IMR-90 (cell line): ENCODE data around the gene CDKN2D. TPM values are rescaled to one million over a fixed set of nuclear protein-coding genes. Genes with fewer than 3 reads are reported as not detected.

Experiments
- ATAC-seq: fragments of 200-7000 bp; cut with Tn5 transposase; 2 replicates; pipeline ENCODE4 v1.9.1; 2020; ENCODE audit warnings: low read depth, mild to moderate bottlenecking, moderate library complexity
- BruUV-seq: library from RNA; stranded (reverse); fragments of 400-500 nt; replicated peaks from 2 replicates; lab custom pipeline; 2021; lab: Mats Ljungman, UMichigan
- CTCF ChIA-PET: fragments of 300-600 bp; formaldehyde crosslinking; extraction: SDS; loops from one replicate; lab custom pipeline; 2021; ENCODE audit warnings: antibody characterized with exemption; lab: Yijun Ruan, JAX
- POLR2A ChIA-PET: fragments of 300-600 bp; sonication (Branson Sonifier 250); formaldehyde crosslinking; loops from one replicate; lab custom pipeline; 2022; ENCODE audit warnings: antibody characterized with exemption; ENCODE audit not compliant: unreplicated experiment; lab: Charles Lee
- DNase-seq: peaks from one replicate; pipeline ENCODE4 v3.0.0; 2013
- H2AFZ ChIP-seq: replicated peaks from 2 replicates; pipeline ENCODE3; 2013; ENCODE audit warnings: low read length, mild to moderate bottlenecking; ENCODE audit not compliant: poor library complexity
- H2AK5ac ChIP-seq: 2 replicates; pipeline ENCODE4 v1.6.1; 2013; ENCODE audit warnings: low read depth, low read length, inconsistent platforms
- H2AK9ac ChIP-seq: replicated peaks from 2 replicates; pipeline ENCODE3; 2013; ENCODE audit warnings: mild to moderate bottlenecking, low read depth, low read length, moderate library complexity; ENCODE audit not compliant: poor library complexity
- H2BK120ac ChIP-seq: 2 replicates; pipeline ENCODE4 v1.6.1; 2013; ENCODE audit warnings: low read depth, low read length, inconsistent platforms
- H2BK15ac ChIP-seq: 3 replicates; pipeline ENCODE4 v1.6.1; 2013; ENCODE audit warnings: low read depth, low read length, inconsistent platforms
- H2BK20ac ChIP-seq: 2 replicates; pipeline ENCODE4 v1.6.1; 2013; ENCODE audit warnings: low read depth, mild to moderate bottlenecking, inconsistent platforms, low read length, moderate library complexity
- H2BK5ac ChIP-seq: 2 replicates; pipeline ENCODE4 v1.6.1; 2013; ENCODE audit warnings: mild to moderate bottlenecking, low read depth, low read length, inconsistent platforms; ENCODE audit not compliant: poor library complexity, severe bottlenecking
- H3K14ac ChIP-seq: replicated peaks from 2 replicates; pipeline ENCODE4 v1.6.1; 2013; ENCODE audit warnings: low read depth, low read length, inconsistent platforms
- H3K18ac ChIP-seq: 2 replicates; pipeline ENCODE4 v1.6.1; 2013; ENCODE audit warnings: low read depth, low read length, control low read depth
- H3K23ac ChIP-seq: 2 replicates; pipeline ENCODE4 v1.6.1; 2013; ENCODE audit warnings: low read depth, low read length, inconsistent platforms
- H3K27ac ChIP-seq: 2 replicates; pipeline ENCODE4 v1.5.1; 2013; ENCODE audit warnings: mild to moderate bottlenecking, control low read depth, low read length; ENCODE audit not compliant: insufficient read depth
- H3K27me3 ChIP-seq: 2 replicates; pipeline ENCODE4 v1.6.1; 2013; ENCODE audit warnings: low read length; ENCODE audit not compliant: control insufficient read depth, insufficient read depth
- H3K36me3 ChIP-seq: 2 replicates; pipeline ENCODE4 v1.6.1; 2013; ENCODE audit warnings: low read length, mixed read lengths; ENCODE audit not compliant: control insufficient read depth, insufficient read depth
- H3K4ac ChIP-seq: 2 replicates; pipeline ENCODE4 v1.6.1; 2013; ENCODE audit warnings: low read depth, low read length, inconsistent platforms
- H3K4me1 ChIP-seq: 2 replicates; pipeline ENCODE4 v1.6.1; 2013; ENCODE audit warnings: low read length, mixed read lengths; ENCODE audit not compliant: control insufficient read depth, insufficient read depth
- H3K4me2 ChIP-seq: 2 replicates; pipeline ENCODE4 v1.6.1; 2013; ENCODE audit warnings: low read depth, mild to moderate bottlenecking, control low read depth, low read length, moderate library complexity
- H3K4me3 ChIP-seq: 2 replicates; pipeline ENCODE4 v1.5.1; 2013; ENCODE audit warnings: low read depth, mild to moderate bottlenecking, control low read depth, low read length, moderate library complexity; ENCODE audit not compliant: insufficient read depth
- H3K56ac ChIP-seq: 2 replicates; pipeline ENCODE4 v1.6.1; 2013; ENCODE audit warnings: low read length, inconsistent platforms; ENCODE audit not compliant: insufficient read depth; ENCODE audit errors: extremely low read depth
- H3K79me1 ChIP-seq, 2 experiments: 2 replicates each; pipeline ENCODE4 v1.6.1; 2013; ENCODE audit warnings: low read length in 2 of 2, inconsistent platforms in 1 of 2, low read depth in 1 of 2
- H3K9ac ChIP-seq: 2 replicates; pipeline ENCODE4 v1.6.1; 2013; ENCODE audit warnings: low read depth, low read length, control low read depth
- H3K9me1 ChIP-seq: 2 replicates; pipeline ENCODE4 v1.6.1; 2013; ENCODE audit warnings: low read length, inconsistent platforms; ENCODE audit not compliant: insufficient read depth
- H3K9me3 ChIP-seq: 2 replicates; pipeline ENCODE4 v1.6.1; 2013; ENCODE audit warnings: low read length; ENCODE audit not compliant: control insufficient read depth, insufficient read depth
- H4K20me1 ChIP-seq: 2 replicates; pipeline ENCODE4 v1.6.1; 2013; ENCODE audit warnings: low read length, inconsistent platforms; ENCODE audit not compliant: insufficient read depth
- H4K5ac ChIP-seq: 2 replicates; pipeline ENCODE4 v1.6.1; 2013; ENCODE audit warnings: mild to moderate bottlenecking, low read depth, low read length, control low read depth
- H4K8ac ChIP-seq, 2 experiments: 2 replicates each; pipeline ENCODE4 v1.6.1; 2013; ENCODE audit warnings: low read depth in 2 of 2, low read length in 2 of 2, control low read depth in 1 of 2, inconsistent platforms in 1 of 2
- H4K91ac ChIP-seq: 2 replicates; pipeline ENCODE4 v1.6.1; 2013; ENCODE audit warnings: low read depth, low read length, inconsistent platforms; ENCODE audit not compliant: insufficient read depth
- BHLHE40 ChIP-seq: fragments of 150-350 bp; IDR thresholded peaks from 2 replicates; pipeline ENCODE4 v1.6.1; 2016; ENCODE audit warnings: mild to moderate bottlenecking, low read depth, low read length
- CEBPB ChIP-seq: IDR thresholded peaks from 2 replicates; pipeline ENCODE4 v1.6.1; 2012; ENCODE audit warnings: low read depth, low read length, improper control_type of control experiment
- CHD1 ChIP-seq: IDR thresholded peaks from 2 replicates; pipeline ENCODE4 v1.6.1; 2012; ENCODE audit warnings: low read depth, low read length, improper control_type of control experiment
- CTCF ChIP-seq: conservative IDR thresholded peaks from 2 replicates; pipeline ENCODE4 v1.5.1; 2012; ENCODE audit warnings: mild to moderate bottlenecking, low read depth, low read length, improper control_type of control experiment
- ELK1 ChIP-seq: fragments of 150-350 bp; IDR thresholded peaks from 2 replicates; pipeline ENCODE4 v1.6.1; 2016; ENCODE audit warnings: low read depth, mild to moderate bottlenecking, low read length, moderate library complexity, borderline replicate concordance
- FOS ChIP-seq: fragments of 150-350 bp; IDR thresholded peaks from 2 replicates; pipeline ENCODE4 v1.6.1; 2016; ENCODE audit warnings: low read depth, low read length
- MAFK ChIP-seq: IDR thresholded peaks from 2 replicates; pipeline ENCODE4 v1.6.1; 2012; ENCODE audit warnings: low read depth, low read length, improper control_type of control experiment
- MAZ ChIP-seq: IDR thresholded peaks from 2 replicates; pipeline ENCODE4 v1.6.1; 2012; ENCODE audit warnings: low read depth, mild to moderate bottlenecking, low read length, improper control_type of control experiment, moderate library complexity, borderline replicate concordance
- MXI1 ChIP-seq: IDR thresholded peaks from 2 replicates; pipeline ENCODE4 v1.6.1; 2012; ENCODE audit warnings: low read depth, mild to moderate bottlenecking, low read length, moderate library complexity, borderline replicate concordance
- NFE2L2 ChIP-seq: fragments of 150-350 bp; IDR thresholded peaks from 2 replicates; pipeline ENCODE4 v1.6.1; 2016; ENCODE audit warnings: low read depth, mild to moderate bottlenecking, low read length
- POLR2A ChIP-seq: IDR thresholded peaks from 2 replicates; pipeline ENCODE4 v1.6.1; 2012; ENCODE audit warnings: mild to moderate bottlenecking, low read depth, low read length
- RAD21 ChIP-seq: IDR thresholded peaks from 2 replicates; pipeline ENCODE4 v1.6.1; 2012; ENCODE audit warnings: low read length, improper control_type of control experiment
- RCOR1 ChIP-seq: IDR thresholded peaks from 2 replicates; pipeline ENCODE4 v1.6.1; 2012; ENCODE audit warnings: mild to moderate bottlenecking, low read length, improper control_type of control experiment; ENCODE audit not compliant: insufficient replicate concordance
- RFX5 ChIP-seq: IDR thresholded peaks from 2 replicates; pipeline ENCODE4 v1.8.0; 2012; ENCODE audit warnings: low read depth, mild to moderate bottlenecking, low read length, moderate library complexity
- SMC3 ChIP-seq: fragments of 150-350 bp; IDR thresholded peaks from 2 replicates; pipeline ENCODE4 v1.6.1; 2016; ENCODE audit warnings: low read depth, mild to moderate bottlenecking, antibody characterized with exemption, low read length, moderate library complexity
- USF2 ChIP-seq: fragments of 150-350 bp; IDR thresholded peaks from 2 replicates; pipeline ENCODE4 v1.6.1; 2017; ENCODE audit warnings: mild to moderate bottlenecking, antibody characterized with exemption, low read length, low read depth
- WGBS, 2 experiments: methylation state at CpG; one replicate each; pipeline versions ENCODE4 v1.1.5 to v1.1.7; 2013; ENCODE audit warnings: missing lambda C conversion rate in 2 of 2; ENCODE audit not compliant: insufficient read length in 1 of 2; ENCODE audit errors: extremely low coverage in 2 of 2; 5-methylcytosine and 5-hydroxymethylcytosine counted together
- dilution Hi-C: fragments of 300-500 bp; cut with HindIII; formaldehyde crosslinking; loops from one replicate; pipeline ENCODE4 v1.14.3; 2018; ENCODE audit warnings: low sequenced_read_pairs; ENCODE audit not compliant: unreplicated experiment
- in situ Hi-C: fragments of 300-500 bp; cut with MboI; formaldehyde crosslinking; loops from 3 replicates; pipeline ENCODE4 v1.14.3; 2019; ENCODE audit warnings: low sequenced_read_pairs, inconsistent platforms, mixed read lengths
- intact Hi-C: fragments of 100-400 bp; cut with micrococcal nuclease; formaldehyde crosslinking; loops from 2 replicates; pipeline ENCODE4 v1.10.0; 2022
- polyA plus RNA-seq, 3 experiments: library from polyadenylated mRNA; depleted of rRNA; stranded (reverse); fragments of >200 nt; gene quantifications; 2 replicates each; pipeline ENCODE4 v1.2.3, GENCODE V29; 2012; ENCODE audit warnings: low replicate concordance in 1 of 3
- total RNA-seq: library from RNA; depleted of rRNA; stranded (reverse); fragments of >200 nt; gene quantifications from 2 replicates; pipeline ENCODE4 v1.2.3, GENCODE V29; 2012

CDKN2D gene
- total and polyA plus RNA-seq, 2 of the 4 experiments (the other 2 are of a cell fraction), result 3.6 to 8.5 TPM

GRCh38 chr19:10567656-10568055, 1.1 kb downstream of the CDKN2D start:
- H3K36me3 ChIP-seq, result peaks cover under 1% of the 10 kb centered on the region; the same call in 1 of the 2 replicates
- H2BK5ac ChIP-seq, result no peak overlapping the region
- no peak overlapping the region for H3K27ac ChIP-seq
- H4K20me1 ChIP-seq, result no peaks in the 10 kb centered on the region
- H3K79me1 ChIP-seq, result peaks cover 24 to 45% of the 10 kb centered on the region in 2 experiments
- no peak for TF ChIP-seq USF2
- no peak for TF ChIP-seq MAZ
- TF ChIP-seq RCOR1, result no peak
- no peak for TF ChIP-seq RFX5
- no peak for TF ChIP-seq SMC3
- TF ChIP-seq CEBPB, result no peak
- no peak for TF ChIP-seq POLR2A
- no peak for TF ChIP-seq MAFK
- no peak for TF ChIP-seq ELK1
- no peak for TF ChIP-seq CHD1
- no peak for TF ChIP-seq RAD21
- TF ChIP-seq FOS, result no peak
- no peak for TF ChIP-seq CTCF
- no peak for TF ChIP-seq NFE2L2
- no peak for TF ChIP-seq MXI1
- no peak for TF ChIP-seq BHLHE40
- no peak overlapping the region for H2AK5ac ChIP-seq
- H3K27me3 ChIP-seq, result no peaks in the 10 kb centered on the region
- H4K91ac ChIP-seq, result no peak overlapping the region
- H2BK15ac ChIP-seq, result no peak overlapping the region
- intact Hi-C loops (loop anchor here (2.0 kb wide), 1 partner anchor 65 kb away; the partner anchor contains the start of gene KEAP1), dilution Hi-C loops (no loop called here), in situ Hi-C loops (no loop called here)
- no peak overlapping the region for H3K4ac ChIP-seq
- no peak overlapping the region for H3K56ac ChIP-seq
- POLR2A ChIA-PET, result no interaction called here
- ATAC-seq (no peak), DNase-seq (no peak)
- no peaks in the 10 kb centered on the region for H3K9me3 ChIP-seq
- no CpG with 5 or more reads among the region's 5 CpGs for WGBS, 2 experiments
- H3K4me2 ChIP-seq, result peak overlapping the region; percentile 66
- no peak overlapping the region for H4K8ac ChIP-seq
- peaks cover 2% of the 10 kb centered on the region for H3K4me1 ChIP-seq
- no peak overlapping the region for H3K14ac ChIP-seq
- H2BK120ac ChIP-seq, result no peak overlapping the region
- 0 out of 2 replicates have a peak overlapping the region, but pooled peaks have one; percentile 48 for H3K23ac ChIP-seq
- H3K18ac ChIP-seq, result no peak overlapping the region
- H2AK9ac ChIP-seq, result peak overlapping the region; percentile 88
- H2BK20ac ChIP-seq, result no peak overlapping the region
- peak overlapping the region; percentile 70 for H3K4me3 ChIP-seq
- BruUV-seq, result no TSS peak
- H3K9ac ChIP-seq, result peak overlapping the region; percentile 55; the same call in 1 of the 2 replicates
- CTCF ChIA-PET, result no interaction called here
- 0 out of 2 replicates have a peak, but pooled peaks cover 4% of the 10 kb centered on the region for H3K9me1 ChIP-seq
- H2AFZ ChIP-seq, result no peak overlapping the region
- no peak overlapping the region for H4K5ac ChIP-seq
